Calu3 (cell line): ENCODE measurements around the gene ABL1. TPM values are rescaled to one million over a fixed set of nuclear protein-coding genes. Genes with fewer than 3 reads are reported as not detected.

ENCODE experiments used
- BruUV-seq: library from RNA; stranded (reverse); fragments of 400-500 nt; replicated peaks from 2 replicates; lab custom pipeline; 2021; lab: Mats Ljungman, UMichigan
- CTCF ChIA-PET: fragments of 300-600 bp; sonication (Branson Sonifier 250); formaldehyde crosslinking; loops from one replicate; lab custom pipeline; 2022; ENCODE audit warnings: antibody characterized with exemption; lab: Charles Lee
- DNase-seq: peaks from one replicate; pipeline ENCODE4 v3.0.0; 2022
- H3K27ac Mint-ChIP-seq: one replicate; pipeline ENCODE4 v1.8.0; 2022; ENCODE audit warnings: mixed read lengths; ENCODE audit not compliant: unreplicated experiment
- H3K27me3 Mint-ChIP-seq: one replicate; pipeline ENCODE4 v1.8.0; 2022; ENCODE audit warnings: mixed read lengths; ENCODE audit not compliant: unreplicated experiment
- H3K36me3 Mint-ChIP-seq: one replicate; pipeline ENCODE4 v1.8.0; 2022; ENCODE audit warnings: mild to moderate bottlenecking, moderate library complexity, mixed read lengths; ENCODE audit not compliant: insufficient read depth, unreplicated experiment
- H3K4me1 Mint-ChIP-seq: one replicate; pipeline ENCODE4 v1.8.0; 2022; ENCODE audit warnings: mild to moderate bottlenecking, low read depth, mixed read lengths; ENCODE audit not compliant: unreplicated experiment
- H3K4me3 Mint-ChIP-seq: one replicate; pipeline ENCODE4 v1.8.0; 2022; ENCODE audit warnings: mild to moderate bottlenecking, low read depth, moderate library complexity, mixed read lengths; ENCODE audit not compliant: unreplicated experiment
- H3K9me3 Mint-ChIP-seq: one replicate; pipeline ENCODE4 v1.8.0; 2022; ENCODE audit warnings: low read depth, mixed read lengths; ENCODE audit not compliant: unreplicated experiment
- CTCF ChIP-seq: fragments of 200-600 bp; IDR thresholded peaks from one replicate; pipeline ENCODE4 v1.8.0; 2022; ENCODE audit warnings: antibody characterized with exemption; ENCODE audit not compliant: unreplicated experiment
- intact Hi-C: fragments of 100-400 bp; cut with micrococcal nuclease; formaldehyde crosslinking; loops from one replicate; pipeline ENCODE4 v1.10.0; 2022; ENCODE audit not compliant: unreplicated experiment
- total RNA-seq: library from RNA; stranded (reverse); gene quantifications from 2 replicates; pipeline ENCODE4 v1.2.3, GENCODE V29; 2022

Gene ABL1
- total RNA-seq, 1 experiment from 2014 or later: 30.0 TPM

GRCh38 chr9:130884542-130885483 is 49.8 kb downstream of the ABL1 start:
- no peaks in the 10 kb centered on the region for H3K27me3 Mint-ChIP-seq
- no peak overlapping the region for H3K4me3 Mint-ChIP-seq
- no peak for DNase-seq
- CTCF ChIA-PET: no interaction called here
- no peak overlapping the region for H3K27ac Mint-ChIP-seq
- intact Hi-C loops: no loop called here
- BruUV-seq: no TSS peak
- H3K9me3 Mint-ChIP-seq: no peaks in the 10 kb centered on the region
- peaks cover 18% of the 10 kb centered on the region for H3K36me3 Mint-ChIP-seq
- TF ChIP-seq CTCF: no peak
- no peaks in the 10 kb centered on the region for H3K4me1 Mint-ChIP-seq

- H3K27me3 Mint-ChIP-seq: no peaks in the 10 kb centered on the region
- no peaks in the 10 kb centered on the region for H3K4me1 Mint-ChIP-seq
- no peak for DNase-seq
- intact Hi-C loops: no loop called here
- H3K27ac Mint-ChIP-seq: no peak overlapping the region
- peaks cover 18% of the 10 kb centered on the region for H3K36me3 Mint-ChIP-seq
- BruUV-seq: no TSS peak
- CTCF ChIA-PET: no interaction called here
- no peak overlapping the region for H3K4me3 Mint-ChIP-seq
- no peak for TF ChIP-seq CTCF
- H3K9me3 Mint-ChIP-seq: no peaks in the 10 kb centered on the region
Measured at GRCh38 chr9:130885484-130886375, 50.7 kb downstream of the ABL1 start.

GRCh38 chr9:130886981-130887380 is 51.9 kb downstream of the ABL1 start:
- H3K4me3 Mint-ChIP-seq: no peak overlapping the region
- CTCF ChIA-PET: interaction anchor here (0.6 kb wide), 1 partner anchor 323 kb away, joined by 4 read pairs; no protein-coding TSS in a partner anchor

More at GRCh38 chr9:130886981-130887380, 51.9 kb downstream of the ABL1 start:
- no peaks in the 10 kb centered on the region for H3K9me3 Mint-ChIP-seq
- BruUV-seq: no TSS peak
- intact Hi-C loops: no loop called here
- peaks cover 18% of the 10 kb centered on the region for H3K36me3 Mint-ChIP-seq
- no peak for DNase-seq
- no peaks in the 10 kb centered on the region for H3K4me1 Mint-ChIP-seq
- H3K27me3 Mint-ChIP-seq: no peaks in the 10 kb centered on the region
- no peak for TF ChIP-seq CTCF
- no peak overlapping the region for H3K27ac Mint-ChIP-seq
